GM18873 (cell line): Measurements from ENCODE around the gene TEKT3.

ENCODE experiments used
- ATAC-seq: cut with Tn5 transposase; IDR thresholded peaks from one replicate; pipeline ENCODE4 v1.9.1; 2021; ENCODE audit warnings: mild to moderate bottlenecking, moderate library complexity, moderate number of reproducible peaks; ENCODE audit not compliant: unreplicated experiment, low FRiP score

Gene TEKT3

DNA sequence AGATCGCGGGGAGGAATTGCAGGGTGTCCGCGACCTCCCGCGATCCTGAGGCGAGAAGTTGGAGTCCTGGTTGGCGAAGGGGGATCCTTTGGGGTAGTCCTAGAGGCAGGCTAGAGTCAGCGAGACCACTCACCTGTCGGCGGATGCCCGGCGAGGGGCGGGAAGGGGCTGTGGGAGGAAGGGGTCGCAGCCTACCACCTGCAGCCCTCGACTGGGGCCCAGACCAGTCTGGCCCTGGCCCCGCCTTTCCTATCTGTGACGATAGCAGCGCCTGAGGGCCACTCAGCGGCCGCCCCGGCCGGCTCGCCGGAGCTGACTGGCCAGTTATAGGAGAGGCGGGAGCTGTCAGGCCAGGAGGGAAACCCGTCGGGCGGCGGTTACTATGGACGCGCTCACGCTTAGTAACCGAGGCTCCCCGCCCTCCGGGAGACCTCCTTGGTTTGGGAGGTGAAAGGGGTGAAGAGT lies at the start of gene TEKT3:
Gene TEKT3 (minus strand): TSS at position 213 of the 465 bp plus-strand sequence. CDS start 10,012 bp downstream, outside the sequence.
- ATAC-seq = no peak

DNA sequence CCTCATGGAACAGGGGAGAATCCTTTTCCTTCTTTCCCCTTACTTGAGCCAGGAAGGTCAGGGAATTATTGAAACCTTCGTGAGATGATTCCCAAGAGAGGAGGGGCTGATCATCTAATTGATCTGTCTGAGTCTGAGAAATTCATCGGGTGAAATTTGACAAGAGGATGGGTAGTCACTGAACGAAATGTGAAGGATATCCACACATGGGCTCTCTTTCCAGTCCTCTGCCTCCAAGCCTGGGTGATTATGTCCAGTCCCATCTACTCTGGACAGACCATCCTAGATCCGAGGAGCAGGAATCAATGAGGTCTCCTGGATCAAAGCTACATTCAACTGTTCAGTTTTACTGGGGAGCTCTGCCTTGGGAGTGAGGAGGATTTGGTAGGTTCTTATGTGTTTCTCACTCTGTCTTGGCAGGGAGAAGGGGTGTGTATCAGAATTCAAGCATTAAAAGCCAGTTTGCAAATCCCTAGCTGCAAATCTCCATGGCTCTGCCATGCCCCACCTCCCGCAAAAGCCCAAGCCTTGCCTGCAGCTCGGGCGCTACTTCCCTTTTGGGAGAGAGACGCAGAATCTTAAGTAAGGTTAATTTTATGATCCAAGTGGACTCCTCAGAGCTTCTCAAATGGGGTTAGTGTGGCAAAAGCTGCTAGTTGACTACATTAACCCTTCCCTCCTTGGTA lies 47.1 kb upstream of the TEKT3 start:
- ATAC-seq = no peak

DNA sequence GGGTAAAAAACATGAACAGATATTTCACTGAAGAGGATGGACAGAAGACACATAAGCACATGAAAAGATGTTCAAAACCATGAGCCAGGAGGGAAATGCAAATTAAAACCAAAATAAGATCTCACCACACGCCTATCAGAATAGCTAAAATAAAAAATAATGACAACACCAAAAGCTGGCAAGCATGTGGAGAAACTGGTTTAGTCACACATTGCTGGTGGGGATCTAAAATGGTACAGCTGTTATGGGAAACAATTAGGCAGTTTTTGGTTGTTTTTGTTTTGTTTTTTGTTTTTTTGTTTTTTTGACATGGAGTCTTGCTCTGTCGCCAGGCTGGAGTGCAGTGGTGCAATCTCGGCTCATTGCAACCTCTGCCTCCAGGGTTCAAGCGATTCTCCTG lies 44.7 kb upstream of the TEKT3 start:
- no peak for ATAC-seq

DNA sequence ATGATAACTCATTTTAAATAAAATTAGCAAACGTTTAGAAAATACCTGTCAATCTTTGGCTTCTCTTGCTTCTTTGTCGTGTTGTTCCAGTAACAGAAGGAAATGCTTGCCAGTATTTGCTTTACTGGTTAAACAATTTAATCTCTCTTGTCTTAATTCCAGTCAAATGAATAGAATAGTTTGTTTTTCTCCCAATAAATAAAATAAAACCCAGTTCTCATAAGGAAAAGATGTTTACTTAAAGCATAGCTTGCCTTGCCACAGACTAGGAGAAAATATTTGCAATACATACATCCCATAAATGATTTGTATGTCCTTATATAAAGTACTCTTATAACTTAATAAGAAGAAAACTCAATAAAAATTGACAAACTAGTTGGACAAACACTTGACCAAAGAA lies 43.9 kb upstream of the TEKT3 start:
- ATAC-seq = no peak

DNA sequence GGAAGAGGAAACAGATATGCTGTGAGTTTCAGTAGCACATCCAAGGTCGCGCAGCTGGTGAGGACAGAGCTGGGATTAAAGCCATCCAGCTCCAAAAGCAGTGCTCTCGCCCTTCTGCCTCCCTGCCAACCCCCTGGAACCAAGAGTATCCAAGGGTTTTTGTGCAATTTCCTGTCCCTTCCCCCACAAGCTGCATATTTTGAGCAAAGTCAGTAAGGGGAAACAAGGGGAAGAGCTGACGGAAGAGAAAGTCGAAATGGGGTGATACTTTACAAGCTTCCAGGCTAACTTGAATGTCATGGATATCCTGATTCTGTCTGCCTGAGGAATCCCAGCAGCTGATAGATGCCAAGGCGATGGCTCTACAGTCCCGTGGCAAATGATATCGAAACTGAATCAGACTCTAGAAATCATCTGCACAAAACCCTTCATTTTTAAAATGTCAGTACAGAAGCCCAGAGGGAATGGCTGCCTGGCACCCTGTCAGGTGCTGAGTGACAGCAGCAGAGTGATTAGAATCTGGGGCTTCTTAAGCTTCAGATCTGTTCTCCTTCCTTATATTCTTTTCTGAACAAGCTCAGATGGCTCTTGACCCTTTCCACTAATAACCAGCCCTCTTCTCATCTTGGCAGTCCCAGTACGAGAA lies 42.9 kb upstream of the TEKT3 start:
- no peak for ATAC-seq

DNA sequence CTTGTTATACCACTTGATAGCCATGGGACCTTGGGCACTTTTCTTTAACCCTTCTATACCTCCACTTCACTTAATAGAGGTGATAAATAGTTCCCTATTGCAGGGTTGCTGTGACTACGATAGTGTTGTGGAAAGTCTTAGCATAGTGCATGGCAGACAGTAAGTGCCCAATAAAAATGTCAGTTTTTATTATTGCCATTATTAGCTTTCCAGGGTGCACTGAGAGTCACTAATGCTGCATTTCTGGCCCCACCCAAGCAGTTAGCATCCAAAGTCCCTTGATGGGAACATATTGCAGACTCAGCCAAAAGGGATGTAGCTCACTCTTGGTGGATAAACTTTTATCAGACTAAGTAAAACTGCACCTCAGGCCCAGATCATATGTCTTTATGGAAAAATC lies 41.5 kb upstream of the TEKT3 start:
- ATAC-seq = no peak

DNA sequence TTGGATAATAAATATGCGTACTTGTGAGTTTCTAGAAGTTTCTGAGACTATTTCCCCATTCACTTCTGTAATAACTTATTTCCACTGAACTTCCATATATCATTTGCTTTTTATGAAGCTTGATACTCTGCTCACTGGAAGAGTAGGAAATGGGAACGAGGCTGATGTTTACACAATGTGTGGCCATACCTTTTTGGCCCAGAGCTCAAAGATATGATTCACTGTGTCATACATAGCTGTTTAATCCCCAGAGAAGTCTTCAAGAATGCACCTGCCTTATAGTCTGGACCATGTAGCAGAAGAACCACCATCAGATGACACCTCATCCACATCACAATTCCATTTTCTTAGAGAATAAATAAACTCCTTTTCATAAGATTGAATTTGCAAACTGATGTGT lies 40.3 kb upstream of the TEKT3 start:
- no peak for ATAC-seq

DNA sequence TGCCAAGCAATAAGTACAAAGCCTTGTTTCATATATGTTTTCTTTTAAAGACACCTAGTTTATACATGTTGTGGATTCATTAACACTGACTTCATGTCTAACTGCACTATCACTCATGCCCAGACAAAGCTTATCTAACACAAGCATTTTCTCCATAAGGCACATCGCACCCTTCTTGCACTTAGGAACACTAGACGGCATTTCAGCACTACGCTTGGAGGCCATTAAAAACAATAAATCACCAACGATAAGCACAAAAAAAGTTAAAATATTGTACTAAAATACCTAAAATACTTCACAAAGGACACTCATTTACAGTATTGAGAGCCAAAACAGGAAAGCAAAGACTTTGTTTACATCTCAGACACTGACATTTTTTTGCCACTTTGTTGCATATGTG lies 39.0 kb upstream of the TEKT3 start:
- ATAC-seq = no peak

DNA sequence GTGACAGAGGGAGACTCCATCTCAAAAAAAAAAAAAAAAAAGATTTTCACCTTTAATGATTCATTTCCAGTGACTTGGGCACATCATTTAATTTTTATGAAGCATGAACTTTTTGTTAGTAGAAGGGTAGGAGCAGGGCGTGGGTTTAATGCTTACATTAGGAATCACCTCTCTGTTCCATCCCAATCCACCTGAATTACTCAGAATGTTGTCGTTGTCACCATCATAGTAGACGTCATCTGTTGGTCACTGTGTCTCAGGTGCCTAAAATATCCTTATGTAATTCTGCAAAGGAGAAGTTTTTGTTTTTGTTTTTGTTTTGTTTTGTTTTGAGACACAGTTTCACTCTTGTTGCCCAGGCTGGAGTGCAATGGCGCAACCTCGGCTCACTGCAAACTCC lies 38.3 kb upstream of the TEKT3 start:
- ATAC-seq = no peak

DNA sequence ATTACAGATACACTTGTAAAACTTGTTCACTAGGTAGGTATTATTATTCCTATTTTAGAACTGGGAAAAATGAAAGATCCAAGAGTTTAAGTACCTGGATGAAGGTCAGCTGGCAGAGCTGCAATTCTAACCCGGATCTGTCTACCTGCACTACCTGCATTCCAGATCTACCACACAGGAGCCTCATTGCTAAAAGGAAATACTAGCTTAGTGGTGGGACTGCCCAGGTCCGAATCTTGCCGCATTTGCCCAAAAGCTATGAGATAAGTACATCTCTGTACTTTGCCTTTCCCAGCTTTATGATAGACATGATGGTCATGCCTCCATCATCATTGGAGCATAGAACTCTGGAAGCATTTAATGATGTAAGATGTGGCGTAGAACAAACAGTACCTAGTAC lies 36.8 kb upstream of the TEKT3 start:
- no peak for ATAC-seq

DNA sequence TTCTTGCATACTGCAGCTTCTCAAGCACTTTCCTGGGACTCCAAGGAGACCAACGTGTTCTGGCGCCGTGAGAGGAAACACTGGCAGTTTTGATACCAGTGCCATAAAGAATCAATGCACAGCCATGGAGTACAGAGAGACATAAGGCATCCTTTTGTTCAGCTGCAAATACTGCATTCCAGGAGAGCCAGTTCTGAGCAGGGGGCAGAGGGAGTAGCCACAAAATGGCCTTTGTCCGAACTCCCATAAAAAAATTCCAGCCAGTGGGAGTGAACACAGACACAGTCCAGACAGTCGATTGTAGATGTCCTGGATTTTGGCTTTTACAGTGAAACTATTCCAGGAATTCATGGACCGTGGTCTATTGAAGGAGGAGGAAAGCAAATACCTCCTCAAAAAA lies 36.2 kb upstream of the TEKT3 start:
- no peak for ATAC-seq

DNA sequence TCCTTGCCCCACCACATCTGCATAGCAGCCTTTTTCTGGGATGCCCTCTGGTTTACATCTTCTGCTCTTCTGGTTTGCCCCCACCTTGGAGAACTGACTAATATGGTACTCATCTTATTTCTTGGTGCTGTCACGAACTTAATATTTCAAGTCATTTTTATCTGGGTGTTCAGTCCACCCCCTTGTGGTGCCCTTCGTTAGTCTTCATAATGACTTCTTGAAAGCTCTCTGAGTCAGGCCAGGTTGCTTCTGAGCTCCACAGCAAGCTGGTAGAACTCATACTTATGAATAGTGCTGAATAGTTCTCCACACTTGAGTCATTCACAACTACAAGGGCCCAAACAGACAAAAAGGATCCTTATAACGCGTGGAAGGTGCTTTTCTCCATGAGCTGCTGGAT lies 35.8 kb upstream of the TEKT3 start:
- no peak for ATAC-seq

DNA sequence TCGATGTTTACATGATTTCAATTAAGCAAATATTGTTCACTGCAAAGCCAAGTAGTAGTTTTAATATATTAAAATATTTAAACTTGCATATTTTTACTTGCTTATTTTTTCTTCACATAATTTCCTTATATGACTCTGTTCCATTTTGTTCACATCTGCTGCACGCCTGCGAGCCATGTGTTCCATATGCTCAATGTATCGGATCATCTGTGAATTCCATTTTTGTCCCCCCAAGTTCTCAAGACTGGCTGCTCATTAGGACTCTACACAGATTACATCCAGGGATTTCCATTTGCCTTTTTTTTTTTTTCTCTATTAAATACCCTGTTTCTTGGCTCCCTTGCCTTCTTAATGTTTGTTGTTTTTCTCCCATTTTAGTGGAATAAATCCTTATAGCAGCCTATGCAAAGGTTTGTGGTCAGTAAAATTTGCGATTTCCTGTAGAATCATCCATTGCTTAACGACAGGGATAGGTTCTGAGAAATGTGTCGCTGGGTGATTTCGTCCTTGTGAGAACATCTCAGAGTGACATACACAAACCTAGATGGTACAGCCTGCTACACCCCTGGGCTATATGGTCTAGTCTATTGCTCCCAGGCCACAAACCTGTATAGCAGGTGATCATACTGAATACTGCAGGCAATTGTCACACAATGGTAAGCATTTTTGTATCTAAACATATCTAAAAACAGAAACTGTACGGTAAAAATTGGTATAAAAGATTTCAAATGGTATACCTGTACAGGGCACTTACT lies 30.2 kb upstream of the TEKT3 start:
- no peak for ATAC-seq

DNA sequence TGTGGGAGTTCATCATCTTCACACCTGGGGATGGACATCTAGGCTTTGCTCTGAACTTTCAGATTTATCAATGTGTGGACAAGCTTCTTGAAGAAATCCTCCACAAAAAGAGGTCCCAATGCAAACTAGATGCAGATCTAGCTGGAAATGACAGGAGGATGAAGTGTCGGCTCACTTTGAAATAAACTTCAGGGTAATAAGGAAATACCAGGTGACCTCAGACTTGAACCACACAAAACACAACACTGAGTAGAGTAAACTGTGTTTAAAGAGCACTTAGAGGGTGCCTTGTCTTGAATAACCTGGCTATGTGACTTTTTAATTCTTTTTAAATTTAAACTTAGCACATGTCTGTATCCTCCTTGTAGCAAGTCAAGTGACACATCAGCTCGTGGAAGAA lies 27.2 kb upstream of the TEKT3 start:
- no peak for ATAC-seq

DNA sequence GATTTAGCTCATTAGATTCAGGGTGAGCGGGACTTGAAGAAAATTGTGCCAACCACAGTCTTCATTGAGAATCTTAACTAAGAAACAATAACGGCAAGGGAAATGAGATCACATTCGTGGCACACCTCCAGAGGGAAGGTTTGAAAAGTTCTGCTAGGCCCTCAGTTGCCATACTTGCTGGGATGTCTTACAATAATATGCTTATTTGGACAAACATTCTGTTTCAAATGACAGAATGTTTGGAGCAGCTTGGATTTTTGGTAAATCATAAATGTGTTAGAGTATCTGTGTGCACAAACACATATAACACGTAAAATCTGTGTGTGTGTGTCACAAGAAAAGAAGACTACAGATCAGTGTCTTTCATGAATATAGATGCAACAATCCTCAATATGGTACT lies 24.6 kb upstream of the TEKT3 start:
- no peak for ATAC-seq

DNA sequence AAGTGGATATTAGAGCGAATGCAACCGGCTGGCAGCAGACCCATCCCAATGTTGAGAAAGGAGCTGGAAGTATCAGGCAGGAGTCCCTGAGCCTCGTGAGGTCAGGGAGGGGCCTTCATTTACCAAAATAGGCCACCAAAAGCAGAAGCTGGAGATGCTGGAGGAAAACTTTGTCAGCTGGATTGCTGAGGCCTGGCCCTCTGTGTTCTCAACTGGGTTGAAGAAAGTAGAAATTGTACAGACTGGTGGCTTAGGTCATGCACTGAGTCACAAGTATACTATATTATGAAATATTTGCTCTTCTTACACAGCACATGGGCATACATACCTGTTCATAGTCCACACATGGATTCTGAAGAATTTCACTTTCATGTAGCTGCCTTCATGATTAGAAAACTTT lies 23.2 kb upstream of the TEKT3 start:
- no peak for ATAC-seq

DNA sequence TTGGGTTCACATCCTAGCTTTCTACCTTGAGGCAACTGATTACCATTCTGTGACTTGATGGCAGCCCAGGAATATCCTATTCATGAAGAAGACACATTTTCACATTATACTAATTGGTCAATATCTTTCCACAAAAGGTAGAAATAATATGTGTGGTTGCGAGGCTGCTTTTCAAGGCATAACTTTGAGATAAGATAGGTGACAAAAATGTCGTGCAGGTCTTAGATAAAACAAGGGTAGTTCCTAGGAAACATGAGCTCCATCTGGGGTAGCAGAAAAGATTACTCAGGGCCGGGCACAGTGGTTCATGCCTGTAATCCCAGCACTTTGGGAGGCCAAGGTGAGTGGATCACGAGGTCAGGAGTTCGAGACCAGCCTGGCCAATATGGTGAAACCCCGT lies 22.3 kb upstream of the TEKT3 start:
- no peak for ATAC-seq

DNA sequence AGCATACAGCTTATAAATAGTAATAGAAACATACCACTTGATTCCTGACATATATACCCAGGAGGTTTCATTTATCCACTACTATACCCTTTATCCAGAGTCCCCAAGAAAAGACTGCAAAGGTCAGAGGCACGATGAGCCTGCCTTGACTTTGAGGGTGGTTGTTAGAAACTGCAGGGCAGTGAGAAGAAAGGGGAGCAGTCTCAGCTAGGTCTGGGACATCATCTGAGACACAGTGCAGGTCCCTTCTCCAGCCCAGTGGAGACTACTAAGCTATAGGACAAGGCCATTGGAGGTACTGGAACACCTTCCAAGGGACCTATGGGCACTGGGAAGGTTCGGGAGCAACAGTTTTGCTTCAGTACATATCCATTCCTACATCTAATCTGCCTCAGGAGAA lies 20.2 kb upstream of the TEKT3 start:
- no peak for ATAC-seq

DNA sequence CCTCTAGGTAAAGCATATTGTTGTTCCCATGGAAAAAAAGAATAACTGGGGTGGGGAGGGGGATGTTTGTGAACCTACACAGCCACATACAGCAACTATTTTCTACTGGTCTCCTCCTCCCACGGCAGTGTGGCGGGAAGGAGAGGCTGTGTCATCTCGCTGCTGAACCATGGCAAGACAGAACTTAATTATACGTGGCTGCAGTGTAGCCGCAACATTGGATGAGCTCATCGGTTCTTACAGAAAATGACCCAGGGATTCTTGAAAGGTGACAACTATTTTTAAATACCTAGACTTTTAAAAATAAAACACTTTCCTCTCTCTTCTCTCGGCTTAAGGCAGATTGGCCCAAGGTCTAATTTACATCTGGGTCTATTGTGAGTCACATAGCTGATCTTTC lies 19.8 kb upstream of the TEKT3 start:
- no peak for ATAC-seq

DNA sequence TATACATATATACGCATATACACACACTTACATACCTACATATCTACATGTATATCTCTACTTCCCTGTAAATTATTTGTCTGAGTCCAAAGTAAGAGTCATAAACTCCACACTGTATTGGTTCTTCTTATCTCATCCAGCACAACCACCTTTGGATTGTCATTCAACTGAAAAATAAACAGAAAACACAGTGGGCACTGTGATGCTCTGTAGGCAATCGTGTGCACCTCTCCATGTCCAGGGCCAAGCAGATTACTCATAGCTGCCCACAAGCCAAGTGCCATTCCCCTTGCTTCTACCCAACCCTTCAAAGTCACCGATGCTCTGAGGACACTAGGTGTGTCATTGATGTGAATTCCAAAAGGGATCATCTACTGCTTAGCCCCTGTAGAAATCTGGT lies 12.9 kb upstream of the TEKT3 start:
- ATAC-seq = no peak

DNA sequence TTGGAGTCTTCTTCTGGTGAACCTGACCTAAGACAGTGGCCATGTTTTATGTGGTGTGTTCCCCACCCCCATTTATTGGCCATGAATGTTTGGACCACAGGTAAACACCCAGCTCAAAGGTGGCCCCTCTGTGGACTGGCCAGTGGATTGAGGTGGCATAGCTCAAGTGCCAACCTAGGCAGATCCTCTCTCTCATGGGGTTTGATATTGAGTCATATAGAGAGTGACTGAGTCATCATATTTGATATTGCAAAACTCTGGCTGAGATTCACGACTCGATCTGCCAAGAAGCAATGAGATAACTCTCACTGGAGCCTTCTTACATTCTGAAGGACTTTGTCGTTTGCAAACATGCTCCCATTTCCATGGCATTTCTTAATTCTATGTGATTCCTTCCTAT lies 10.5 kb upstream of the TEKT3 start:
- ATAC-seq = no peak

DNA sequence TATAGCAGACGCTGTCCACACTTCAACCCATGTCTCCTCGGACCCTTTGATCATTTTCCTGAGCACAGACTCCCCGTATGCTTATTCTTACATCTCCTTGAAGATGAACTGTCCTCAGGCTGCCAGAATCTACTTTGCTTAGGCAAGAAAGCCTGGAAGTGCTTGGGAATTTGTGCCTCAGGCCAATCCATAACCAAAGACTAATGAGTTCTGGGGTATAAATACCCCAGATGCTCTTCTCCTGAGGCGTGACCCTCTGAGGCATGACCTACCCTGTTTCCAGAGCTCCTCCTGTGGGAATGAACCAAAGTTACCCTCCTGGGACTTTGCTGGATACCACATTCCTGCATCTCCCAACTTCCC lies 10.1 kb upstream of the TEKT3 start:
- ATAC-seq = no peak
